KMS-11 (cell line): ENCODE results near the gene TASOR2.

ENCODE experiments used
- H2AFZ ChIP-seq: fragments of 200-600 bp; sonication (generic); 2 replicates; pipeline ENCODE4 v1.6.1; 2016; ENCODE audit warnings: antibody characterized with exemption, mixed run types, low read depth
- H3K27ac ChIP-seq: fragments of 200-600 bp; sonication (generic); 2 replicates; pipeline ENCODE4 v1.6.1; 2016; ENCODE audit warnings: mild to moderate bottlenecking, mixed run types
- H3K27me3 ChIP-seq: fragments of 200-600 bp; sonication (generic); 2 replicates; pipeline ENCODE4 v1.6.1; 2017; ENCODE audit warnings: mild to moderate bottlenecking, low read depth, mixed run types, moderate library complexity; ENCODE audit not compliant: insufficient read depth
- H3K36me3 ChIP-seq: fragments of 200-600 bp; sonication (generic); 2 replicates; pipeline ENCODE4 v1.6.1; 2017; ENCODE audit warnings: mild to moderate bottlenecking, mixed run types; ENCODE audit not compliant: insufficient read depth
- H3K4me1 ChIP-seq: fragments of 200-600 bp; sonication (generic); 2 replicates; pipeline ENCODE4 v1.6.1; 2016; ENCODE audit warnings: mild to moderate bottlenecking, low read depth, mixed run types; ENCODE audit not compliant: poor library complexity, severe bottlenecking
- H3K4me2 ChIP-seq: fragments of 200-600 bp; sonication (generic); 2 replicates; pipeline ENCODE4 v1.7.0; 2016; ENCODE audit warnings: mild to moderate bottlenecking, mixed run types
- H3K4me3 ChIP-seq: fragments of 200-600 bp; sonication (generic); IDR thresholded peaks from 2 replicates; pipeline ENCODE4 v1.6.1; 2017; ENCODE audit warnings: low read depth, low read length, mixed read lengths; ENCODE audit not compliant: insufficient read depth
- H3K79me2 ChIP-seq: fragments of 200-600 bp; sonication (generic); 2 replicates; pipeline ENCODE4 v1.6.1; 2016; ENCODE audit warnings: low read depth, mixed run types; ENCODE audit not compliant: insufficient read depth
- H3K9ac ChIP-seq: fragments of 200-600 bp; sonication (generic); 2 replicates; pipeline ENCODE4 v1.6.1; 2016; ENCODE audit warnings: mild to moderate bottlenecking, mixed run types
- H4K20me1 ChIP-seq: fragments of 200-600 bp; sonication (generic); 2 replicates; pipeline ENCODE4 v1.6.1; 2016; ENCODE audit warnings: mild to moderate bottlenecking, mixed run types; ENCODE audit not compliant: insufficient read depth
- CTCF ChIP-seq: fragments of 200-600 bp; sonication (generic); conservative IDR thresholded peaks from 2 replicates; pipeline ENCODE4 v1.6.1; 2017; ENCODE audit warnings: low read depth, mild to moderate bottlenecking, antibody characterized with exemption, low read length, moderate library complexity, mixed read lengths

Gene TASOR2

GRCh38 chr10:5648494-5649457 lies 35.9 kb upstream of the TASOR2 start:
- no peaks in the 10 kb centered on the region for H3K27me3 ChIP-seq
- H3K79me2 ChIP-seq = no peaks in the 10 kb centered on the region
- H3K36me3 ChIP-seq = no peaks in the 10 kb centered on the region
- H3K4me2 ChIP-seq = no peak overlapping the region
- no peak overlapping the region for H3K4me3 ChIP-seq
- no peak overlapping the region for H3K27ac ChIP-seq
- H3K9ac ChIP-seq = no peak overlapping the region
- no peak overlapping the region for H2AFZ ChIP-seq
- TF ChIP-seq CTCF = no peak
- peaks cover 19% of the 10 kb centered on the region for H3K4me1 ChIP-seq
- H4K20me1 ChIP-seq = no peaks in the 10 kb centered on the region

GRCh38 chr10:5649746-5650145 lies 34.9 kb upstream of the TASOR2 start:
- H3K4me1 ChIP-seq = peaks cover 29% of the 10 kb centered on the region
- no peaks in the 10 kb centered on the region for H3K27me3 ChIP-seq
- H3K9ac ChIP-seq = no peak overlapping the region
- H4K20me1 ChIP-seq = no peaks in the 10 kb centered on the region
- TF ChIP-seq CTCF = no peak
- no peak overlapping the region for H3K4me3 ChIP-seq
- H3K79me2 ChIP-seq = no peaks in the 10 kb centered on the region
- H2AFZ ChIP-seq = no peak overlapping the region
- H3K27ac ChIP-seq = no peak overlapping the region
- no peak overlapping the region for H3K4me2 ChIP-seq
- no peaks in the 10 kb centered on the region for H3K36me3 ChIP-seq

- no peak overlapping the region for H3K4me2 ChIP-seq
- no peak overlapping the region for H3K4me3 ChIP-seq
- H3K27ac ChIP-seq = no peak overlapping the region
- H3K4me1 ChIP-seq = peaks cover 39% of the 10 kb centered on the region
- H3K36me3 ChIP-seq = no peaks in the 10 kb centered on the region
- H2AFZ ChIP-seq = no peak overlapping the region
- H3K27me3 ChIP-seq = no peaks in the 10 kb centered on the region
- no peaks in the 10 kb centered on the region for H4K20me1 ChIP-seq
- no peak for TF ChIP-seq CTCF
- H3K79me2 ChIP-seq = no peaks in the 10 kb centered on the region
- H3K9ac ChIP-seq = no peak overlapping the region
These were observed 33.8 kb upstream of the TASOR2 start for GRCh38 chr10:5650664-5651387.

- no peak overlapping the region for H3K4me3 ChIP-seq
- no peaks in the 10 kb centered on the region for H4K20me1 ChIP-seq
- no peak overlapping the region for H2AFZ ChIP-seq
- H3K9ac ChIP-seq = no peak overlapping the region
- no peaks in the 10 kb centered on the region; the same call in 1 of the 2 replicates for H3K79me2 ChIP-seq
- H3K27ac ChIP-seq = no peak overlapping the region
- no peak for TF ChIP-seq CTCF
- H3K4me2 ChIP-seq = no peak overlapping the region
- peaks cover 44% of the 10 kb centered on the region for H3K4me1 ChIP-seq
- H3K36me3 ChIP-seq = no peaks in the 10 kb centered on the region
- H3K27me3 ChIP-seq = no peaks in the 10 kb centered on the region
These were observed 33.3 kb upstream of the TASOR2 start for GRCh38 chr10:5651388-5651764.
